GM12878 (cell line): Measurements from ENCODE around the gene FUT8. TPM values are rescaled to one million over a fixed set of nuclear protein-coding genes. Genes with fewer than 3 reads are reported as not detected.

Experiments used
- ATF7 ChIP-seq: fragments of 450-650 bp; IDR thresholded peaks from 2 replicates; pipeline ENCODE4 v1.6.1; 2016; ENCODE audit warnings: low read depth, mild to moderate bottlenecking
- polyA plus RNA-seq, 11 experiments: library from polyadenylated mRNA; depleted of rRNA in 4 of 11; unstranded in 6 of 11; stranded (reverse) in 5 of 11; fragments of >200 nt; fragmentation: Nextera tagmentation in 4 of 11; fragmentation: Illumina TruSeq in 1 of 11; extraction: Ambion mirVana in 4 of 11; extraction: Trizol in 1 of 11; gene quantifications; 1 replicate in 1 of 11; 2 replicates in 10 of 11; pipeline versions ENCODE4 v1.2.1 to v1.2.3, GENCODE V29; 2011 to 2016; ENCODE audit warnings: inconsistent platforms in 2 of 11, missing spikeins in 2 of 11, low read depth in 1 of 11
- total RNA-seq, 4 experiments: library from RNA; depleted of rRNA in 3 of 4; stranded (reverse); fragments of >200 nt in 3 of 4; fragmentation: Illumina TruSeq in 1 of 4; extraction: Trizol in 1 of 4; gene quantifications; 2 replicates each; pipeline versions ENCODE4 v1.2.1 to v1.2.3, GENCODE V29; 2013 to 2021
- TF ChIP-seq, protein P1 (sequence below): fragments of 450-650 bp; IDR thresholded peaks from 2 replicates; pipeline ENCODE4 v1.6.1; 2018; ENCODE audit warnings: mild to moderate bottlenecking, low read depth, moderate library complexity; ENCODE audit not compliant: partially characterized antibody
- TF ChIP-seq, protein P2 (sequence below): IDR thresholded peaks from 2 replicates; pipeline ENCODE4 v1.6.1; 2012; ENCODE audit warnings: low read depth, low read length, improper control_type of control experiment
- TF ChIP-seq, protein P3 (sequence below), 3 experiments: IDR thresholded peaks in 2 of 3; conservative IDR thresholded peaks in 1 of 3; 2 replicates each; pipeline ENCODE4 v1.5.1; 2011; ENCODE audit warnings: low read depth in 3 of 3, low read length in 3 of 3, mild to moderate bottlenecking in 3 of 3, control low read depth in 2 of 3, moderate library complexity in 2 of 3, inconsistent platforms in 1 of 3, mixed read lengths in 1 of 3; ENCODE audit not compliant: control insufficient read depth in 2 of 3, insufficient read depth in 1 of 3; ENCODE audit errors: extremely low read depth in 1 of 3
- TF ChIP-seq, protein P4 (sequence below): IDR thresholded peaks from 2 replicates; pipeline ENCODE4 v1.6.1; 2011; ENCODE audit warnings: borderline replicate concordance, low read depth, mild to moderate bottlenecking, moderate library complexity, mixed read lengths, low read length; ENCODE audit not compliant: insufficient read depth; ENCODE audit errors: extremely low read length

The FUT8 gene
- total and polyA plus RNA-seq, 10 of the 15 experiments (the other 5 are each of a cell fraction or from before 2014, with no cell fraction given) = 21.3 to 106 (median 66.3) TPM

DNA sequence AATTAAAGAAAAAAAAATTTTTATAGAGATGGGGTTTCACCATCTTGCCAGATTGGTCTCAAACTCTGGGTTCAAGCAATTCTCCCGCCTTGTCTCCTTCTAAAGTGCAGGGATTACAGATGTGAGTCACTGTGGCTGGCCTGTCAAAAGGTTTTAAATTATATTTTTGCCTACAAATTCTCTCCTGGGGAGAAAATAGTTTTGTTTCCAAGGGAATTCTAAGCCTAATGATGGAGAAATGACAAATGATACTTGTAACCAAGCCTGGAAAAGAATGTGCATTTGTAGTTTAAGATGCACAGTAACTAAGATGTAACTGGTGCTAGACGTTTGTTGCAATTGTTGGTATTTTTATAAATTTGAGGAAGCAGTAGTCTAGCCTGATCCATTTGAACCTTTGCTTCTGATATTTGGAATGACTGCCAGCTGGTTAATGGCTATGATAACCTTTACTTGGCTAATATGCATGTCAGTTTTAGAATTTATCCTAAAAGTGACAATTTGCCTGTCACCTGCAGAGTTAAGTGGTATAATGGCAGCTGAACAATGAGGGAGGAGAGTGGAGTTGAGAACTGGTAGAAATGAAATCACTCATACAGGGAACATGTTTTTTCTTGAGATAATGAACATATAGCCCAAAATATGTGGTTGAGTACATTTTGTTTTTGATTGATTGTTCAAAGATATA lies 148.0 kb downstream of the FUT8 start (continued):
- TF ChIP-seq ATF7 = no peak
- TF ChIP-seq, protein P1, sequence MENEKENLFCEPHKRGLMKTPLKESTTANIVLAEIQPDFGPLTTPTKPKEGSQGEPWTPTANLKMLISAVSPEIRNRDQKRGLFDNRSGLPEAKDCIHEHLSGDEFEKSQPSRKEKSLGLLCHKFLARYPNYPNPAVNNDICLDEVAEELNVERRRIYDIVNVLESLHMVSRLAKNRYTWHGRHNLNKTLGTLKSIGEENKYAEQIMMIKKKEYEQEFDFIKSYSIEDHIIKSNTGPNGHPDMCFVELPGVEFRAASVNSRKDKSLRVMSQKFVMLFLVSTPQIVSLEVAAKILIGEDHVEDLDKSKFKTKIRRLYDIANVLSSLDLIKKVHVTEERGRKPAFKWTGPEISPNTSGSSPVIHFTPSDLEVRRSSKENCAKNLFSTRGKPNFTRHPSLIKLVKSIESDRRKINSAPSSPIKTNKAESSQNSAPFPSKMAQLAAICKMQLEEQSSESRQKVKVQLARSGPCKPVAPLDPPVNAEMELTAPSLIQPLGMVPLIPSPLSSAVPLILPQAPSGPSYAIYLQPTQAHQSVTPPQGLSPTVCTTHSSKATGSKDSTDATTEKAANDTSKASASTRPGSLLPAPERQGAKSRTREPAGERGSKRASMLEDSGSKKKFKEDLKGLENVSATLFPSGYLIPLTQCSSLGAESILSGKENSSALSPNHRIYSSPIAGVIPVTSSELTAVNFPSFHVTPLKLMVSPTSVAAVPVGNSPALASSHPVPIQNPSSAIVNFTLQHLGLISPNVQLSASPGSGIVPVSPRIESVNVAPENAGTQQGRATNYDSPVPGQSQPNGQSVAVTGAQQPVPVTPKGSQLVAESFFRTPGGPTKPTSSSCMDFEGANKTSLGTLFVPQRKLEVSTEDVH = no peak
- TF ChIP-seq, protein P2, sequence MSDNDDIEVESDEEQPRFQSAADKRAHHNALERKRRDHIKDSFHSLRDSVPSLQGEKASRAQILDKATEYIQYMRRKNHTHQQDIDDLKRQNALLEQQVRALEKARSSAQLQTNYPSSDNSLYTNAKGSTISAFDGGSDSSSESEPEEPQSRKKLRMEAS = no peak
- TF ChIP-seq, protein P3, sequence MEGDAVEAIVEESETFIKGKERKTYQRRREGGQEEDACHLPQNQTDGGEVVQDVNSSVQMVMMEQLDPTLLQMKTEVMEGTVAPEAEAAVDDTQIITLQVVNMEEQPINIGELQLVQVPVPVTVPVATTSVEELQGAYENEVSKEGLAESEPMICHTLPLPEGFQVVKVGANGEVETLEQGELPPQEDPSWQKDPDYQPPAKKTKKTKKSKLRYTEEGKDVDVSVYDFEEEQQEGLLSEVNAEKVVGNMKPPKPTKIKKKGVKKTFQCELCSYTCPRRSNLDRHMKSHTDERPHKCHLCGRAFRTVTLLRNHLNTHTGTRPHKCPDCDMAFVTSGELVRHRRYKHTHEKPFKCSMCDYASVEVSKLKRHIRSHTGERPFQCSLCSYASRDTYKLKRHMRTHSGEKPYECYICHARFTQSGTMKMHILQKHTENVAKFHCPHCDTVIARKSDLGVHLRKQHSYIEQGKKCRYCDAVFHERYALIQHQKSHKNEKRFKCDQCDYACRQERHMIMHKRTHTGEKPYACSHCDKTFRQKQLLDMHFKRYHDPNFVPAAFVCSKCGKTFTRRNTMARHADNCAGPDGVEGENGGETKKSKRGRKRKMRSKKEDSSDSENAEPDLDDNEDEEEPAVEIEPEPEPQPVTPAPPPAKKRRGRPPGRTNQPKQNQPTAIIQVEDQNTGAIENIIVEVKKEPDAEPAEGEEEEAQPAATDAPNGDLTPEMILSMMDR (IDR thresholded peaks at IDR 0.05 in 2 of 3, conservative IDR thresholded peaks at IDR 0.05 in 1 of 3; ENCODE audit: control insufficient read depth in 2 of 3, extremely low read depth in 1 of 3, insufficient read depth in 1 of 3, low read depth in 3 of 3, low read length in 3 of 3) = no peak
- TF ChIP-seq, protein P4, sequence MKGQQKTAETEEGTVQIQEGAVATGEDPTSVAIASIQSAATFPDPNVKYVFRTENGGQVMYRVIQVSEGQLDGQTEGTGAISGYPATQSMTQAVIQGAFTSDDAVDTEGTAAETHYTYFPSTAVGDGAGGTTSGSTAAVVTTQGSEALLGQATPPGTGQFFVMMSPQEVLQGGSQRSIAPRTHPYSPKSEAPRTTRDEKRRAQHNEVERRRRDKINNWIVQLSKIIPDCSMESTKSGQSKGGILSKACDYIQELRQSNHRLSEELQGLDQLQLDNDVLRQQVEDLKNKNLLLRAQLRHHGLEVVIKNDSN = no peak
